ENCODE data around the gene EIF3D. TPM values are rescaled to one million over a fixed set of nuclear protein-coding genes. Genes with fewer than 3 reads are reported as not detected.

EIF3D gene
- total RNA-seq, 1 experiment from 2014 or later = 237 TPM

DNA sequence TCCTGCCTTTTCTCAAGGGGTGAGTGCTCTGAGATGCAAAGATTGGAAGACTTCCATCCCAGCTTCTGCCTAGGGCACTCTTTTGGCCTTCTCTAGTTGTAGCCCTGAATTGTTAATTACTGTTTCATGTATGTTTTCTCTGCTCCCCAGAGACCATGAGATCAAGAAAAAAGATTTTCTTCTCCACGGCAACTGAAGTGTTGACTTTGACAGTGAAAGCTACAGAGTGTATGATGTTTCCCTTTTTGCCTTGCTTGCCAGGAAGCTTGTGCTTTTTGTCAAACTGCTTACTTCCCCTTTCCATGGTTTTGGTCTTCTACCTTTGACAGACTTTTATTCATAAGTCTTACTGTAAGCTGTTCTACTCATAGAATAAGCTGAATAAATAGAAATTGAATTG lies 23.3 kb upstream of the EIF3D start (continued):
- TF ChIP-seq, protein P1, sequence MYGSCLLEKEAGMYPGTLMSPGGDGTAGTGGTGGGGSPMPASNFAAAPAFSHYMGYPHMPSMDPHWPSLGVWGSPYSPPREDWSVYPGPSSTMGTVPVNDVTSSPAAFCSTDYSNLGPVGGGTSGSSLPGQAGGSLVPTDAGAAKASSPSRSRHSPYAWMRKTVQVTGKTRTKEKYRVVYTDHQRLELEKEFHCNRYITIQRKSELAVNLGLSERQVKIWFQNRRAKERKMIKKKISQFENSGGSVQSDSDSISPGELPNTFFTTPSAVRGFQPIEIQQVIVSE (CRISPR knock-in tag; IDR thresholded peaks at IDR 0.05; ENCODE audit: borderline replicate concordance) = no peak
- TF ChIP-seq EMX1 (CRISPR knock-in tag; IDR thresholded peaks at IDR 0.05) (no peak), MYBL2 (CRISPR knock-in tag; IDR thresholded peaks at IDR 0.05) (no peak), GTF2I (CRISPR knock-in tag; conservative IDR thresholded peaks at IDR 0.05) (no peak), TP53 (CRISPR knock-in tag; IDR thresholded peaks at IDR 0.05) (no peak), ZNF121 (CRISPR knock-in tag; IDR thresholded peaks at IDR 0.05) (no peak), FOXJ3 (CRISPR knock-in tag; IDR thresholded peaks at IDR 0.05; ENCODE audit: borderline replicate concordance) (no peak), ETV6 (CRISPR knock-in tag; IDR thresholded peaks at IDR 0.05) (no peak)
- TF ChIP-seq, protein P2, sequence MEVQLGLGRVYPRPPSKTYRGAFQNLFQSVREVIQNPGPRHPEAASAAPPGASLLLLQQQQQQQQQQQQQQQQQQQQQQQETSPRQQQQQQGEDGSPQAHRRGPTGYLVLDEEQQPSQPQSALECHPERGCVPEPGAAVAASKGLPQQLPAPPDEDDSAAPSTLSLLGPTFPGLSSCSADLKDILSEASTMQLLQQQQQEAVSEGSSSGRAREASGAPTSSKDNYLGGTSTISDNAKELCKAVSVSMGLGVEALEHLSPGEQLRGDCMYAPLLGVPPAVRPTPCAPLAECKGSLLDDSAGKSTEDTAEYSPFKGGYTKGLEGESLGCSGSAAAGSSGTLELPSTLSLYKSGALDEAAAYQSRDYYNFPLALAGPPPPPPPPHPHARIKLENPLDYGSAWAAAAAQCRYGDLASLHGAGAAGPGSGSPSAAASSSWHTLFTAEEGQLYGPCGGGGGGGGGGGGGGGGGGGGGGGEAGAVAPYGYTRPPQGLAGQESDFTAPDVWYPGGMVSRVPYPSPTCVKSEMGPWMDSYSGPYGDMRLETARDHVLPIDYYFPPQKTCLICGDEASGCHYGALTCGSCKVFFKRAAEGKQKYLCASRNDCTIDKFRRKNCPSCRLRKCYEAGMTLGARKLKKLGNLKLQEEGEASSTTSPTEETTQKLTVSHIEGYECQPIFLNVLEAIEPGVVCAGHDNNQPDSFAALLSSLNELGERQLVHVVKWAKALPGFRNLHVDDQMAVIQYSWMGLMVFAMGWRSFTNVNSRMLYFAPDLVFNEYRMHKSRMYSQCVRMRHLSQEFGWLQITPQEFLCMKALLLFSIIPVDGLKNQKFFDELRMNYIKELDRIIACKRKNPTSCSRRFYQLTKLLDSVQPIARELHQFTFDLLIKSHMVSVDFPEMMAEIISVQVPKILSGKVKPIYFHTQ (CRISPR knock-in tag; IDR thresholded peaks at IDR 0.05) = no peak
- TF ChIP-seq, protein P3, sequence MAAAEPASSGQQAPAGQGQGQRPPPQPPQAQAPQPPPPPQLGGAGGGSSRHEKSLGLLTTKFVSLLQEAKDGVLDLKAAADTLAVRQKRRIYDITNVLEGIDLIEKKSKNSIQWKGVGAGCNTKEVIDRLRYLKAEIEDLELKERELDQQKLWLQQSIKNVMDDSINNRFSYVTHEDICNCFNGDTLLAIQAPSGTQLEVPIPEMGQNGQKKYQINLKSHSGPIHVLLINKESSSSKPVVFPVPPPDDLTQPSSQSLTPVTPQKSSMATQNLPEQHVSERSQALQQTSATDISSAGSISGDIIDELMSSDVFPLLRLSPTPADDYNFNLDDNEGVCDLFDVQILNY (CRISPR knock-in tag; IDR thresholded peaks at IDR 0.05) = no peak

DNA sequence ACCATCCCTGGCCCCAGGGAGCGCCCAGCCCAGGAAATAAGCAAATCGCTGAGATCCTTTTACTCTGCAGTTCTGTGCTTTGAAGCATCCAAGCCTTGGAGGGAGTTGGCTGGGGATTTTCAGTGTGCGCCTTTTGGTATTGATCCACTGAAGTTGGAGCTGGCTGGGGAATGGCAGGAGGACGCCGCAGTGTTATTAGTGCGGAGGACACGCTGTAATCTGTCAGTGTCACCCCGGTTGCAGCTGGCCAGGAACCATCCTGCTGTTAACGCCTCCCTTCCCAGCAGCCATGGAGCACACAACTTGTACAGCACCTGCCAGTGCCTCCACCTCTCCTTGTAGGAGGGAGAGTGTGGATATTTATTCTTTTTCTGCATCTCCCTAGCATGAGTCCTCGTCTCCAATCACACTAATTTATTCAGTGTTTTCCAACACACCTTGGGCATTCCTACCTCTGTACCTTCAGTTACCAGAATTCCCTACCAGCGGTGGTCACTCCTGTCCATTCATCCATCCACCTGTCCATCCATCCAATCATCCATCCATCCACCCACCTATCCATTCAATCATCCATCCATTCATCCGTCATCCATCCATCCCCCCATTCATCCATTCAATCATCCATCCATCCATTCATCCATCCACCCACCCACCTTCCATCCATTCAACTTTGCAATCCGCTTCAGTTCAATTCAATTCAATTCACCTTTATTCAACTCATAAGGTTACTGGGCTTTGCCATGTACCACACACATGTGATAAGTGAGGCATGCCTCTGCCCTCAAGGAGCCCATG lies 21.9 kb upstream of the EIF3D start:
- Mint-ChIP-seq H3K27ac (no peak overlapping the region), H3K27me3 (ENCODE audit: low read depth) (peaks cover 3% of the 10 kb centered on the region), H3K4me3 (no peak overlapping the region), H3K4me1 (peaks cover 29% of the 10 kb centered on the region), H3K9me3 (no peaks in the 10 kb centered on the region), H3K36me3 (no peaks in the 10 kb centered on the region)
- DNase-seq (ENCODE audit: low spot score) = no peak
- ATAC-seq = no peak
- ChIA-PET CTCF (interaction anchor here (1.2 to 1.6 kb wide), 4 partner anchors 206 to 305 kb away, joined by 4 to 9 read pairs (median 5); partner anchors contain the start of gene IFT27), POLR2A (no interaction called here)
- TF ChIP-seq NR3C1 (CRISPR knock-in tag; conservative IDR thresholded peaks at IDR 0.05; ENCODE audit: low read depth) = no peak
- TF ChIP-seq FOXJ3 (CRISPR knock-in tag; IDR thresholded peaks at IDR 0.05; ENCODE audit: borderline replicate concordance) = no peak
- no peak for TF ChIP-seq MXD4 (CRISPR knock-in tag; IDR thresholded peaks at IDR 0.05; ENCODE audit: borderline replicate concordance)
- TF ChIP-seq TEAD4 (CRISPR knock-in tag; IDR thresholded peaks at IDR 0.05) = no peak
- TF ChIP-seq, protein P4, sequence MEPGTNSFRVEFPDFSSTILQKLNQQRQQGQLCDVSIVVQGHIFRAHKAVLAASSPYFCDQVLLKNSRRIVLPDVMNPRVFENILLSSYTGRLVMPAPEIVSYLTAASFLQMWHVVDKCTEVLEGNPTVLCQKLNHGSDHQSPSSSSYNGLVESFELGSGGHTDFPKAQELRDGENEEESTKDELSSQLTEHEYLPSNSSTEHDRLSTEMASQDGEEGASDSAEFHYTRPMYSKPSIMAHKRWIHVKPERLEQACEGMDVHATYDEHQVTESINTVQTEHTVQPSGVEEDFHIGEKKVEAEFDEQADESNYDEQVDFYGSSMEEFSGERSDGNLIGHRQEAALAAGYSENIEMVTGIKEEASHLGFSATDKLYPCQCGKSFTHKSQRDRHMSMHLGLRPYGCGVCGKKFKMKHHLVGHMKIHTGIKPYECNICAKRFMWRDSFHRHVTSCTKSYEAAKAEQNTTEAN (CRISPR knock-in tag; IDR thresholded peaks at IDR 0.05) = no peak
- TF ChIP-seq JAZF1 (CRISPR knock-in tag; IDR thresholded peaks at IDR 0.05) = no peak
- TF ChIP-seq, protein P5, sequence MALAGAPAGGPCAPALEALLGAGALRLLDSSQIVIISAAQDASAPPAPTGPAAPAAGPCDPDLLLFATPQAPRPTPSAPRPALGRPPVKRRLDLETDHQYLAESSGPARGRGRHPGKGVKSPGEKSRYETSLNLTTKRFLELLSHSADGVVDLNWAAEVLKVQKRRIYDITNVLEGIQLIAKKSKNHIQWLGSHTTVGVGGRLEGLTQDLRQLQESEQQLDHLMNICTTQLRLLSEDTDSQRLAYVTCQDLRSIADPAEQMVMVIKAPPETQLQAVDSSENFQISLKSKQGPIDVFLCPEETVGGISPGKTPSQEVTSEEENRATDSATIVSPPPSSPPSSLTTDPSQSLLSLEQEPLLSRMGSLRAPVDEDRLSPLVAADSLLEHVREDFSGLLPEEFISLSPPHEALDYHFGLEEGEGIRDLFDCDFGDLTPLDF (CRISPR knock-in tag; IDR thresholded peaks at IDR 0.05) = no peak
- no peak for TF ChIP-seq NFE2L1 (CRISPR knock-in tag; IDR thresholded peaks at IDR 0.05)
- TF ChIP-seq CREM (CRISPR knock-in tag; IDR thresholded peaks at IDR 0.05) = no peak
- TF ChIP-seq, protein P6, sequence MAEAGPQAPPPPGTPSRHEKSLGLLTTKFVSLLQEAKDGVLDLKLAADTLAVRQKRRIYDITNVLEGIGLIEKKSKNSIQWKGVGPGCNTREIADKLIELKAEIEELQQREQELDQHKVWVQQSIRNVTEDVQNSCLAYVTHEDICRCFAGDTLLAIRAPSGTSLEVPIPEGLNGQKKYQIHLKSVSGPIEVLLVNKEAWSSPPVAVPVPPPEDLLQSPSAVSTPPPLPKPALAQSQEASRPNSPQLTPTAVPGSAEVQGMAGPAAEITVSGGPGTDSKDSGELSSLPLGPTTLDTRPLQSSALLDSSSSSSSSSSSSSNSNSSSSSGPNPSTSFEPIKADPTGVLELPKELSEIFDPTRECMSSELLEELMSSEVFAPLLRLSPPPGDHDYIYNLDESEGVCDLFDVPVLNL (CRISPR knock-in tag; IDR thresholded peaks at IDR 0.05; ENCODE audit: borderline replicate concordance, low read depth) = no peak
- TF ChIP-seq GRHL2 (CRISPR knock-in tag; IDR thresholded peaks at IDR 0.05; ENCODE audit: insufficient replicate concordance, severe bottlenecking) = no peak

Data from WTC11 (cell line).